ENCODE measurements around the gene IFT88.

Gene IFT88

DNA sequence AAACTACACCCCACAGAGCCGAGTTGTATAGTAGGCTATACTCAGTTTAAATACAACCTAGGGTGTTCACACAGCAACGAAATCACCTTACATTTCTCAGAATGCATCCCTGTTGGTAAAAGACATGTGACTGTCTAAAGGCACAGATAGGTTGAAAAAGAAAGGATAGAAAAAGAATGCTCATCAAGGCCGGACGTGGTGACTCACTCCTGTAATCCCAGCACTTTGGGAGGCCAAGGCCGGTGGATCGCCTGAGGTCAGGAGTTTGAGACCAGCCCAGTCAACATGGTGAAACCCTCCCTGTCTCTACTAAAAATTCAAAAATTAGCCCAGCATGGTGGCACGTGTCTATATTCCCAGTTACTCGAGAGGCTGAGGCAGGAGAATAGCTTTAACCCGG, 132.8 kb downstream of the IFT88 start:
- Mint-ChIP-seq H3K4me3 (no peak overlapping the region), H3K9me3 (peaks cover 5% of the 10 kb centered on the region), H3K27ac (no peak overlapping the region), H3K36me3 (ENCODE audit: low read depth) (peaks cover 6% of the 10 kb centered on the region), H3K27me3 (ENCODE audit: low read depth, poor library complexity) (peaks cover 70% of the 10 kb centered on the region), H3K4me1 (peaks cover 9% of the 10 kb centered on the region)
- TF ChIP-seq, protein P1, sequence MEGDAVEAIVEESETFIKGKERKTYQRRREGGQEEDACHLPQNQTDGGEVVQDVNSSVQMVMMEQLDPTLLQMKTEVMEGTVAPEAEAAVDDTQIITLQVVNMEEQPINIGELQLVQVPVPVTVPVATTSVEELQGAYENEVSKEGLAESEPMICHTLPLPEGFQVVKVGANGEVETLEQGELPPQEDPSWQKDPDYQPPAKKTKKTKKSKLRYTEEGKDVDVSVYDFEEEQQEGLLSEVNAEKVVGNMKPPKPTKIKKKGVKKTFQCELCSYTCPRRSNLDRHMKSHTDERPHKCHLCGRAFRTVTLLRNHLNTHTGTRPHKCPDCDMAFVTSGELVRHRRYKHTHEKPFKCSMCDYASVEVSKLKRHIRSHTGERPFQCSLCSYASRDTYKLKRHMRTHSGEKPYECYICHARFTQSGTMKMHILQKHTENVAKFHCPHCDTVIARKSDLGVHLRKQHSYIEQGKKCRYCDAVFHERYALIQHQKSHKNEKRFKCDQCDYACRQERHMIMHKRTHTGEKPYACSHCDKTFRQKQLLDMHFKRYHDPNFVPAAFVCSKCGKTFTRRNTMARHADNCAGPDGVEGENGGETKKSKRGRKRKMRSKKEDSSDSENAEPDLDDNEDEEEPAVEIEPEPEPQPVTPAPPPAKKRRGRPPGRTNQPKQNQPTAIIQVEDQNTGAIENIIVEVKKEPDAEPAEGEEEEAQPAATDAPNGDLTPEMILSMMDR (IDR thresholded peaks at IDR 0.05) = no peak
- DNase-seq = no peak

DNA sequence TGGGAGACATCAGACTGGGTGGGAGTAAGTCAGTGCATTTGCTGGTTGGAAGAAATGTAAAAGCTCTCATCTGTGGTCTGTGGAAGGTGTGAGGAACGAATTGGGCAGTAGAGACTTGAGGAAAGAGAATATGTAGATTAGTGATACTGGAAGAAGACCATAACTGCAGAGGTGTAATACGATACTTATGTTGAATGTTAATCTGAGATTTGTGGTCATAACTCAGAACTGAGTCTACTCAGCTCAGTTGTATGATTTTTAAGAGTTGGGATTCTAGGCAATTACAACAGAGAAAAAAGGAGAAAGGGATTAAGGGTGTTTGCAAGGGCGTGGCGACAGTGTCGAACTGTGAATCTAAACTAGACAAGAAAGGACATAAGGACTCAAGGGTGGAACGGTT, 133.3 kb downstream of the IFT88 start:
- Mint-ChIP-seq H3K27me3 (ENCODE audit: low read depth, poor library complexity) (peaks cover 75% of the 10 kb centered on the region), H3K36me3 (ENCODE audit: low read depth) (peaks cover 6% of the 10 kb centered on the region), H3K4me1 (peaks cover 13% of the 10 kb centered on the region), H3K4me3 (no peak overlapping the region), H3K27ac (no peak overlapping the region), H3K9me3 (peaks cover 5% of the 10 kb centered on the region)
- no peak for DNase-seq
- TF ChIP-seq, protein P1 (IDR thresholded peaks at IDR 0.05) = no peak

DNA sequence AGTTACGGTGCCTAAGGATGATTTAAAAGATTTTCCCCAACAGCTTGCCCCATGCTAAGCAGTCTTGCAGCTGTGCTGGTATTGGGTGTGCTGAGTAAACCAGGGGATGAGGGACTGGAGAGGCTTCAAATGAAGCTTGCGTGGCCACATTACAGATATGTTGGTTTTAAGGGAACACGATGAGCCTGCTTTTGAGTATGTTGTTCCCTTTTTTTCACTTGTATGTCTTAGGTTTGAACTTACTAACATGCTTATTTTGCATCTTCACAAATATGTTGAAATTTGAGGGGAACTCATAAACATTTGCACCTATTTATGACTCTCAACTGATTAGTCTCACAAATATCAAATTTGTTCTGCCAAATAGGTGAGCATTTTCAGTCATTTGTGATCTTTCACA, 134.5 kb downstream of the IFT88 start:
- Mint-ChIP-seq H3K9me3 (peaks cover 5% of the 10 kb centered on the region), H3K27me3 (ENCODE audit: low read depth, poor library complexity) (peaks cover 83% of the 10 kb centered on the region), H3K27ac (no peak overlapping the region), H3K36me3 (ENCODE audit: low read depth) (peaks cover 6% of the 10 kb centered on the region), H3K4me3 (no peak overlapping the region), H3K4me1 (peaks cover 13% of the 10 kb centered on the region)
- TF ChIP-seq, protein P1 (IDR thresholded peaks at IDR 0.05) = no peak
- DNase-seq = no peak

DNA sequence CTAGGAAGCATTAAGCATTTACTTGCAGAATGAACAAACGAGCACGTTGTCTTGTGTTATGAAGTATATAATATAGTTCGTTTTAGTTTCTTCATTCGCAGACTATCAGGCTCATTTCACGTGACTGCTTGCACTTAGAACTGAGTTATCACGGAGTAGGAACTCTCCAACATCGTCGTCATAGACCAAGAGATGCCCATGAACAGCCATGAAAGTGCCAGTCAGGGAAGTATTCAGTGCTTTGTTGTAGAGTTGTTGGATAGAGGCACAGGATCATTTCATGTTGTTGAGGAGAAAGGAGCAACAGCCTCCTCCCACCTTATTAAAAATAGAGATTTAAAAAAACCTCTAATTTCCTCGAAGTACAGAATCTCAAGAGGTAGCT, 135.6 kb downstream of the IFT88 start:
- peaks cover 6% of the 10 kb centered on the region for H3K36me3 Mint-ChIP-seq (ENCODE audit: low read depth)
- peaks cover 13% of the 10 kb centered on the region for H3K4me1 Mint-ChIP-seq
- no peak overlapping the region for H3K27ac Mint-ChIP-seq
- H3K4me3 Mint-ChIP-seq = peak overlapping the region; percentile 91
- H3K27me3 Mint-ChIP-seq (ENCODE audit: low read depth, poor library complexity) = peaks cover 84% of the 10 kb centered on the region
- peaks cover 5% of the 10 kb centered on the region for H3K9me3 Mint-ChIP-seq
- no peak for DNase-seq
- TF ChIP-seq, protein P1 (IDR thresholded peaks at IDR 0.05) = no peak

DNA sequence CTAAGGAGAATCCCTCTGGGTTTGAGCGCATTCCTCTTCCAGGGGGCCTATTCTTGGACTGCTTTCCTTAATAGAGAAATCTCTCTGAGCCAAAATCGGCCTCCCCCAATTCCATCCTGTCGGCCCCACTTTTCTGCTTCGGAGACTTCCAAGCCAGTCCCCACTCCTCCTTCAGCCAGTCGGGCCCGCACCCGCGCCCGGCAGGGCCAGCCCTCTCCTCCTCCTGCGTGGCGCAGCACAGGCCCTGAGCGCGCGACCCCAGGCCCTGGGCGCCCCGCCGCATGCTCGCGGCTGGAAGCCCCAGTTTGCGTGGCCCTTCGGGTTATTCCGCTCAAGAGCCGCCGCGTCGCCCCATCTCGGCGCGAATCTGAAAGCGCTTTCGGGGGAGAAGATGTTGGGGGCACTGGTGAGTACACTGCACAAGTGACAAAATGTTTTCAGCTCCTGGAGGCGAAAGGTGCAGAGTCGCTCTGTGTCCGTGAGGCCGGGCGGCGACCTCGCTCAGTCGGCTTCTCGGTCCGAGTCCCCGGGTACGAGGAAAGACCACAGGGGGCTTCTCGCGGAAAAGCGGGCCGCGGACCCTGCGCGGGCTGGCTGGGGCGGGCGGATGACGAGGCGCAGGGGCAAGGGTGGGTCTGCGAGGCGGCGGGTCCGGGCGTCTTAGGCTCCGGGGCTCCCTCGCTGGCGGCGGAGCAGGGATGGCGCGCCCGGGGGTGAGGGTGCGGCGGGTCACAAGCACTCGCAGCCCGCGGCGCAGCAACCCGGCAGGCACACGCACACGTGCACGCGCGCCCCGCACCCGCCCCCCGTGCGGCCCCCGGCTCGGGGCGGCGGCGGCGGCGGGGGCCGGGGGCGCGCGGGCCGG, 136.2 kb downstream of the IFT88 start, which contains the start of gene IL17D:
TSS of gene IL17D (plus strand) at position 785 of the 865 bp plus-strand sequence. CDS start 303 bp downstream, outside the sequence.
- Mint-ChIP-seq H3K36me3 (ENCODE audit: low read depth) (peaks cover 6% of the 10 kb centered on the region), H3K27ac (no peak within 1 kb of the TSS)

More for the DNA sequence above, 136.2 kb downstream of the IFT88 start, which contains the start of gene IL17D:
- Mint-ChIP-seq H3K4me1 (peaks cover 13% of the 10 kb centered on the region), H3K27me3 (ENCODE audit: low read depth, poor library complexity) (peaks cover 81% of the 10 kb centered on the region), H3K9me3 (peaks cover 5% of the 10 kb centered on the region), H3K4me3 (peak within 1 kb of the TSS; percentile 91)
- TF ChIP-seq, protein P1 (IDR thresholded peaks at IDR 0.05) = no peak
- peak; percentile 56 for DNase-seq
